G401.6 (cell line): ENCODE results near the gene HMGCL.
"Not testable (repeated sequence)": the region's sequence is repeated elsewhere in the genome, so short reads cannot be mapped to it uniquely, and the experiment has no call there.

ENCODE experiments used
- FAIRE-seq: peaks from 2 replicates; lab custom pipeline; 2012; peaks lifted over from hg19 to GRCh38; lab: Jason Lieb, UNC

Gene HMGCL

GRCh38 chr1:23825762-23826522 is 713 bp upstream of the HMGCL start:
- FAIRE-seq: no peak

- no peak for FAIRE-seq
These were observed 536 bp downstream of the HMGCL start for GRCh38 chr1:23824711-23825075.

GRCh38 chr1:23823767-23824166 is 1.5 kb downstream of the HMGCL start:
- no peak for FAIRE-seq

GRCh38 chr1:23817633-23818032 is 7.6 kb downstream of the HMGCL start:
- no peak for FAIRE-seq

GRCh38 chr1:23816906-23817305 is 8.3 kb downstream of the HMGCL start:
- FAIRE-seq: no peak

- FAIRE-seq: no peak
These were observed 8.9 kb downstream of the HMGCL start for GRCh38 chr1:23816361-23816760.

GRCh38 chr1:23814016-23814415 is 11.2 kb downstream of the HMGCL start:
- no peak for FAIRE-seq

GRCh38 chr1:23810818-23811540 is 14.2 kb downstream of the HMGCL start:
- FAIRE-seq: peak; percentile 57

- FAIRE-seq: no peak
These were observed 15.5 kb downstream of the HMGCL start for GRCh38 chr1:23809751-23810171.

GRCh38 chr1:23807453-23807852 is 17.8 kb downstream of the HMGCL start:
- FAIRE-seq: no peak

GRCh38 chr1:23806280-23806679 is 18.9 kb downstream of the HMGCL start:
- no peak for FAIRE-seq

GRCh38 chr1:23805025-23805424 is 20.2 kb downstream of the HMGCL start:
- FAIRE-seq: no peak

- no peak for FAIRE-seq
These were observed 20.9 kb downstream of the HMGCL start for GRCh38 chr1:23804183-23804835.

- no peak for FAIRE-seq
These were observed 21.6 kb downstream of the HMGCL start for GRCh38 chr1:23803674-23804073.

GRCh38 chr1:23802809-23803342 is 22.4 kb downstream of the HMGCL start:
- FAIRE-seq: not testable (repeated sequence)

GRCh38 chr1:23801876-23802275 is 23.4 kb downstream of the HMGCL start:
- FAIRE-seq: no peak

- FAIRE-seq: no peak
These were observed 23.9 kb downstream of the HMGCL start for GRCh38 chr1:23801338-23801748.

- peak; percentile 94 for FAIRE-seq
These were observed 24.6 kb downstream of the HMGCL start, which contains the start of gene GALE for GRCh38 chr1:23800400-23801337. TSS of gene GALE (minus strand) at chr1:23800754. CDS start at chr1:23799007, 1,747 bp downstream.

GRCh38 chr1:23799570-23800399 is 25.4 kb downstream of the HMGCL start:
- FAIRE-seq: no peak

GRCh38 chr1:23799255-23799569 is 26.0 kb downstream of the HMGCL start:
- FAIRE-seq: no peak

- no peak for FAIRE-seq
These were observed 26.5 kb downstream of the HMGCL start for GRCh38 chr1:23798662-23799142.
